Measurements from ENCODE around the gene RAB33A.

The RAB33A gene

GRCh38 chrX:130167040-130167439 is 4.7 kb upstream of the RAB33A start:
- no peak for TF ChIP-seq Cebpa-rat (IDR thresholded peaks at IDR 0.05)
- Histone ChIP-seq H3K9me3 (peaks cover 10% of the 10 kb centered on the region; the same call in 1 of the 2 replicates), H3K27me3 (peaks cover 62% of the 10 kb centered on the region), H3K4me1 (peaks cover 31% of the 10 kb centered on the region), H3K4me3 (0 out of 2 replicates have a peak overlapping the region, but pooled peaks have one; percentile 76), H3K4me2 (peak overlapping the region; percentile 62), H3K27ac (no peak overlapping the region), H3K9ac (no peak overlapping the region), H4K20me1 (0 out of 2 replicates have a peak, but pooled peaks cover 15% of the 10 kb centered on the region), H3K36me3 (no peaks in the 10 kb centered on the region)

DNA sequence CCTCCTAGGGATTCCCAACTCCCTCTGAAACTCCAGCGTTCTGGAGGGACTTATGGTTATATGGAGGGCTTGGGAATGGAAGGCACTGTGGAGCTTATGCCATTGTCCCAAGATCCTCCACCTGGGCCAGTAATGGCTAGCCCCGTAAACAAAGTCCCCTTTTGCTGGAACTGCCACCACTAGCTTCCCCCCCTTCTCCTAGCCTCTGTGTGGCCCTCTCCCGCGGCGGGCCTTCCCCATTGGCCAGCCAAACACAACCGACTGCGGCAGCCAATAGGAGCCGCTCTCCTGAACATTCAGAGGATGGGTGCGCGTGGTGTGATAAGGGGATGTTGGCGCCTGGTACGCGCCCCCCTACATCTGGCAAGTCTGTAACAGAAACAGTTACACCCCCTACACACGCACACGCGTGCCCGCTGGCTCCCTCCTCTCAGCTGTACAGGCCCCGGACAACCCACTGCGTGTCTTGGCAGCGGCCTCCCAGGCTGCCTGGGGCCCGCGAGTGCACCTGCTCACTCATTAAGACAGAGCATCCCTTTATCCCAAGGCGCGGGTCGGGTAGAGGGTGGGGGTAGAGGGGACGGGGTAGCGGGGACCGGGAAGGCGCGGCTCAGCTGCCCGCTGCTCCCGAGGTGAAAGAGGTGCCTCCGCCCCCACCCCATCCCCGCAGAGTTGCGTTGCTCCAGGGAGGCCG is 863 bp upstream of the RAB33A start:
- Histone ChIP-seq H3K9ac (no peak overlapping the region), H3K36me3 (no peaks in the 10 kb centered on the region), H3K27ac (no peak overlapping the region), H4K20me1 (no peaks in the 10 kb centered on the region), H3K4me1 (peaks cover 36% of the 10 kb centered on the region), H3K27me3 (peaks cover 65% of the 10 kb centered on the region), H3K9me3 (peaks cover 14% of the 10 kb centered on the region; the same call in 1 of the 2 replicates), H3K4me3 (peak overlapping the region; percentile 56), H3K4me2 (peak overlapping the region; percentile 57)
- no peak for TF ChIP-seq Cebpa-rat (IDR thresholded peaks at IDR 0.05)

DNA sequence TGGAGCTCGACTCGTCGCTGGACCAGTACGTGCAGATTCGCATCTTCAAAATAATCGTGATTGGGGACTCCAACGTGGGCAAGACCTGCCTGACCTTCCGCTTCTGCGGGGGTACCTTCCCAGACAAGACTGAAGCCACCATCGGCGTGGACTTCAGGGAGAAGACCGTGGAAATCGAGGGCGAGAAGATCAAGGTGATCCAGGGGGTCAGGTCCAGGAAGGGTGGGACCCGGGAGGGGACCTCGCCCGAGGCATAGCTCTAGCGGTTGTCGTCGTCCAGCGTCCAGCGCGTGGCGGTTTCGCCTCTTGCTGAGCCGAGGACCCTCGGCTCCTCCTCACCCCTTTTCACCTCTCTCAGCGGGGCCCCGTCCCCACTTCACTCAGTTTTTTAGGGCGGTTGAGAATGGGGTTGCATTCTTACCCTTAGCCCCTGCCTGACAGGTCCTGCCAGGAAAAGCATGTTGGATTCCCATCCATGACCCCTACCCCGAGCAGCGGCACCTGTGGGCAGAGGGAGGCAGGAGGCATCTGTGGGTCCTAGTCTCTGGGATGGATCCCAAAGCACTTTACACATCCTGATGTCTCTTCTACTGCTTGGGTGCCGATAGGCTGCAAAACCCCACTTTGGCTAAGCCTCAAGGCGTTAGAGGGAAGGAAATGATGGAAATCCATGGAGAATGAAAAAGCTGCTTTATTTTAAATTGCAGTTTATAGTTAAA is 524 bp downstream of the RAB33A start:
- no peak for TF ChIP-seq Cebpa-rat (IDR thresholded peaks at IDR 0.05)
- Histone ChIP-seq H3K9ac (no peak overlapping the region), H3K9me3 (peaks cover 14% of the 10 kb centered on the region; the same call in 1 of the 2 replicates), H3K4me3 (peak overlapping the region; percentile 56), H3K4me2 (peak overlapping the region; percentile 57), H3K36me3 (no peaks in the 10 kb centered on the region), H4K20me1 (no peaks in the 10 kb centered on the region), H3K4me1 (peaks cover 34% of the 10 kb centered on the region), H3K27ac (no peak overlapping the region), H3K27me3 (peaks cover 76% of the 10 kb centered on the region)

GRCh38 chrX:130173190-130173895 is 1.6 kb downstream of the RAB33A start:
- TF ChIP-seq Cebpa-rat (IDR thresholded peaks at IDR 0.05), result no peak
- no peak overlapping the region for H3K27ac ChIP-seq
- H3K9me3 ChIP-seq, result peaks cover 14% of the 10 kb centered on the region; the same call in 1 of the 2 replicates
- H3K36me3 ChIP-seq, result no peaks in the 10 kb centered on the region
- no peaks in the 10 kb centered on the region for H4K20me1 ChIP-seq
- H3K27me3 ChIP-seq, result peaks cover 86% of the 10 kb centered on the region
- H3K4me2 ChIP-seq, result peak overlapping the region; percentile 52
- peaks cover 32% of the 10 kb centered on the region for H3K4me1 ChIP-seq
- no peak overlapping the region for H3K4me3 ChIP-seq
- H3K9ac ChIP-seq, result no peak overlapping the region

GRCh38 chrX:130174045-130174704 is 2.4 kb downstream of the RAB33A start:
- Histone ChIP-seq H3K9me3 (peaks cover 14% of the 10 kb centered on the region; the same call in 1 of the 2 replicates), H3K4me2 (peak overlapping the region; percentile 52), H3K27me3 (peaks cover 87% of the 10 kb centered on the region), H3K9ac (no peak overlapping the region), H4K20me1 (no peaks in the 10 kb centered on the region), H3K4me1 (peaks cover 32% of the 10 kb centered on the region), H3K36me3 (no peaks in the 10 kb centered on the region), H3K27ac (no peak overlapping the region), H3K4me3 (no peak overlapping the region)
- no peak for TF ChIP-seq Cebpa-rat (IDR thresholded peaks at IDR 0.05)

GRCh38 chrX:130174937-130175336 is 3.2 kb downstream of the RAB33A start:
- Histone ChIP-seq H3K4me1 (peaks cover 32% of the 10 kb centered on the region), H3K9ac (no peak overlapping the region), H3K4me2 (no peak overlapping the region)

DNA sequence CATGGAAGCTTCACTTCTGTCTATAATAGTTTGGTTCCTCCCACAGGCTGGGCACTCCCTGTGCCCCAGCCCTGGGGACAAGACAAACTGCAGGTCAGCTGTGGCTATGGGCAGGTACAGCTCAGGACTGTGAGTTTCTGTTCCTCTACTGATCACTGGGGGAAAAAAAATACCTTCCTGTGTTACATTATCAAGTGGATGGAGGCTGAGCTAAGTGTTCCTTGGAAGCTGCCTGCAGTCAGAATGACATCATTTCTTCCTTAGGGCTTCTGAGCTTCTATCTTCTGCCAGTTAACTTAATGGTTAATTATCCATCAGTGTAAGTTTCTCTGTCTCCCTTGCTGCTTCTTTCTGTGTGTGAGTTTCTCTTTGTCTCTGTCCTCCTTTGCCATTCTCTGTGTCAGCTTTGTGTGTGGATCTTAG is 4.6 kb downstream of the RAB33A start:
- Histone ChIP-seq H4K20me1 (no peaks in the 10 kb centered on the region), H3K27me3 (peaks cover 83% of the 10 kb centered on the region), H3K27ac (no peak overlapping the region), H3K4me3 (no peak overlapping the region), H3K36me3 (no peaks in the 10 kb centered on the region), H3K4me2 (no peak overlapping the region), H3K9ac (no peak overlapping the region), H3K9me3 (peaks cover 13% of the 10 kb centered on the region; the same call in 1 of the 2 replicates), H3K4me1 (peaks cover 32% of the 10 kb centered on the region)
- no peak for TF ChIP-seq Cebpa-rat (IDR thresholded peaks at IDR 0.05)

More at GRCh38 chrX:130174937-130175336, 3.2 kb downstream of the RAB33A start:
- Histone ChIP-seq H3K27me3 (peaks cover 89% of the 10 kb centered on the region), H3K27ac (no peak overlapping the region), H3K4me3 (no peak overlapping the region), H3K36me3 (no peaks in the 10 kb centered on the region), H4K20me1 (no peaks in the 10 kb centered on the region), H3K9me3 (peaks cover 14% of the 10 kb centered on the region; the same call in 1 of the 2 replicates)
- TF ChIP-seq Cebpa-rat (IDR thresholded peaks at IDR 0.05), result no peak

DNA sequence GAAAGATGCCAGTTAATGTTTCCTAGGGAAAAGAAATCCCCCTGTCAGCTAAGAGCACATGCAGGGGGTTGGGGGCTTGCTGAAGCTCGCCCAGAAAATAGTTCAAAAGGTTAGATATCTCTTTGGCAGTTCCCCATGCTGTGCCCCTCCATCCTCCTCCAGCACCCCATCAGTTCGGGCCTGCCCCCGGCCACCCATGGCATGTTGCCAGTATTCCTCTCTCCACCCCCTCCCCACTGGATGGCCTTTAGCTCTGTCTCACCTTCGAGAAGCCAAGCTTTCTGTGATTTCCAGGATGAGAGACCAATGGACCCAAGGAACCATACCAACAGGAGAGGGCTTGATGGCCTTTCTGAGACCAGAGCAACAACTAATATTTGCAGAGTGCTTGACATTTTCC is 5.2 kb downstream of the RAB33A start:
- Histone ChIP-seq H3K27ac (no peak overlapping the region), H4K20me1 (no peaks in the 10 kb centered on the region), H3K4me2 (no peak overlapping the region), H3K4me1 (peaks cover 26% of the 10 kb centered on the region), H3K9me3 (peaks cover 8% of the 10 kb centered on the region; the same call in 1 of the 2 replicates), H3K9ac (no peak overlapping the region), H3K27me3 (peaks cover 77% of the 10 kb centered on the region), H3K36me3 (no peaks in the 10 kb centered on the region), H3K4me3 (no peak overlapping the region)
- no peak for TF ChIP-seq Cebpa-rat (IDR thresholded peaks at IDR 0.05)

DNA sequence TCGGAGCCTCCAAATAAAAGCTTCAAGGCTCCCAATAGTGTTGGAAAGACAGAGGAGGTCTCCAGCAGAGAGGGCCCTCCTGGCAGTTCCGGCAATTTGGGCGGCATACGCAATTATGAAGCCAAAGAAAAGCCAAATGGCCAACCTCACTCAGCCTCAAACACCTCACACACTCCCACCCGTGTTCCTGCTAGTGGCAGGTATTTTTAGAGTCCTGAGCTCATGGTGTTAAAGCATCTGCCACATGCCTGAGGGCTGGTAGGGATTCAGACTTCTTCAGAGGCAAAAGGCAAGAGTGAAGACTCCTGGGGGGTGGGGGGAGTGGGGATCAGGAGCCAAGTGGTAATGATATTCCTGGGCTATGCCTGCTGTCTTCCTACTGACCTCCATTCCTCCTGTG is 7.4 kb downstream of the RAB33A start:
- no peaks in the 10 kb centered on the region for H3K36me3 ChIP-seq
- H3K4me1 ChIP-seq, result peaks cover 18% of the 10 kb centered on the region
- H3K9ac ChIP-seq, result no peak overlapping the region
- peaks cover 62% of the 10 kb centered on the region for H3K27me3 ChIP-seq
- H4K20me1 ChIP-seq, result no peaks in the 10 kb centered on the region
- no peak overlapping the region for H3K4me2 ChIP-seq
- H3K27ac ChIP-seq, result no peak overlapping the region
- H3K4me3 ChIP-seq, result no peak overlapping the region
- no peaks in the 10 kb centered on the region for H3K9me3 ChIP-seq
- TF ChIP-seq Cebpa-rat (IDR thresholded peaks at IDR 0.05), result no peak
